Muscle layer of duodenum (tissue), 2 donors: ENCODE measurements around the gene DDX25.

ENCODE experiments used
- H3K27ac ChIP-seq: one replicate; pipeline ENCODE4 v1.7.0; 2013; ENCODE audit warnings: mild to moderate bottlenecking, low read length
- H3K27me3 ChIP-seq: one replicate; pipeline ENCODE4 v1.7.0; 2013; ENCODE audit warnings: low read depth, mild to moderate bottlenecking, control low read depth, low read length
- H3K36me3 ChIP-seq, 2 donors: one replicate each; pipeline ENCODE4 v1.7.0; 2013; ENCODE audit warnings: low read length in 2 of 2, control low read depth in 1 of 2, mild to moderate bottlenecking in 1 of 2; ENCODE audit not compliant: insufficient read depth in 2 of 2, control insufficient read depth in 1 of 2
- H3K4me1 ChIP-seq, 2 donors: one replicate each; pipeline ENCODE4 v1.7.0; 2013; ENCODE audit warnings: low read length in 2 of 2, mild to moderate bottlenecking in 2 of 2, control low read depth in 1 of 2, moderate library complexity in 1 of 2; ENCODE audit not compliant: insufficient read depth in 2 of 2, control insufficient read depth in 1 of 2
- H3K4me3 ChIP-seq, 2 donors: one replicate each; pipeline ENCODE4 v1.7.0; 2013; ENCODE audit warnings: low read length in 2 of 2, low read depth in 1 of 2, mild to moderate bottlenecking in 1 of 2
- H3K9me3 ChIP-seq, 2 donors: one replicate each; pipeline ENCODE4 v1.7.0; 2013; ENCODE audit warnings: low read length in 2 of 2, control low read depth in 1 of 2, mild to moderate bottlenecking in 1 of 2; ENCODE audit not compliant: control insufficient read depth in 1 of 2
- donor health status: healthy.

The DDX25 gene

GRCh38 chr11:125940145-125940544 lies 35.8 kb downstream of the DDX25 start:
- H3K27me3 ChIP-seq: no peaks in the 10 kb centered on the region
- no peaks in the 10 kb centered on the region for H3K36me3 ChIP-seq
- peaks cover 0 to 37% of the 10 kb centered on the region in 2 donors for H3K4me1 ChIP-seq
- H3K4me3 ChIP-seq: no peak overlapping the region
- H3K27ac ChIP-seq: no peak overlapping the region
- H3K9me3 ChIP-seq: no peaks in the 10 kb centered on the region

GRCh38 chr11:125941267-125941618 lies 36.9 kb downstream of the DDX25 start:
- H3K27me3 ChIP-seq: no peaks in the 10 kb centered on the region
- H3K27ac ChIP-seq: no peak overlapping the region
- no peak overlapping the region for H3K4me3 ChIP-seq
- H3K9me3 ChIP-seq: no peaks in the 10 kb centered on the region
- no peaks in the 10 kb centered on the region for H3K36me3 ChIP-seq
- peaks cover 0 to 29% of the 10 kb centered on the region in 2 donors for H3K4me1 ChIP-seq

GRCh38 chr11:125941619-125942611 lies 37.6 kb downstream of the DDX25 start:
- no peaks in the 10 kb centered on the region for H3K27me3 ChIP-seq
- no peak overlapping the region for H3K4me3 ChIP-seq
- no peaks in the 10 kb centered on the region for H3K36me3 ChIP-seq
- peaks cover 0 to 29% of the 10 kb centered on the region in 2 donors for H3K4me1 ChIP-seq
- no peaks in the 10 kb centered on the region for H3K9me3 ChIP-seq
- no peak overlapping the region for H3K27ac ChIP-seq

GRCh38 chr11:125942771-125943428 lies 38.6 kb downstream of the DDX25 start:
- Histone ChIP-seq H3K27ac (no peak overlapping the region), H3K4me1 (peaks cover 0 to 29% of the 10 kb centered on the region in 2 donors), H3K9me3 (no peaks in the 10 kb centered on the region), H3K27me3 (no peaks in the 10 kb centered on the region), H3K4me3 (no peak overlapping the region), H3K36me3 (no peaks in the 10 kb centered on the region)

GRCh38 chr11:125943661-125944349 lies 39.5 kb downstream of the DDX25 start:
- peaks cover 0 to 25% of the 10 kb centered on the region in 2 donors for H3K4me1 ChIP-seq
- H3K36me3 ChIP-seq: no peaks in the 10 kb centered on the region
- no peaks in the 10 kb centered on the region for H3K27me3 ChIP-seq
- H3K4me3 ChIP-seq: no peak overlapping the region
- no peaks in the 10 kb centered on the region for H3K9me3 ChIP-seq
- H3K27ac ChIP-seq: no peak overlapping the region

GRCh38 chr11:125944350-125945010 lies 40.2 kb downstream of the DDX25 start:
- no peaks in the 10 kb centered on the region for H3K9me3 ChIP-seq
- H3K27ac ChIP-seq: no peak overlapping the region
- peaks cover 0 to 18% of the 10 kb centered on the region in 2 donors for H3K4me1 ChIP-seq
- H3K27me3 ChIP-seq: no peaks in the 10 kb centered on the region
- no peak overlapping the region for H3K4me3 ChIP-seq
- no peaks in the 10 kb centered on the region for H3K36me3 ChIP-seq

GRCh38 chr11:125945011-125945796 lies 40.9 kb downstream of the DDX25 start:
- H3K36me3 ChIP-seq: no peaks in the 10 kb centered on the region
- no peak overlapping the region for H3K27ac ChIP-seq
- H3K4me1 ChIP-seq: peaks cover 0 to 16% of the 10 kb centered on the region in 2 donors
- no peaks in the 10 kb centered on the region for H3K9me3 ChIP-seq
- no peaks in the 10 kb centered on the region for H3K27me3 ChIP-seq
- no peak overlapping the region for H3K4me3 ChIP-seq

- H3K27ac ChIP-seq: no peak within 1 kb of the TSS
- H3K4me1 ChIP-seq: peaks cover 0 to 20% of the 10 kb centered on the region in 2 donors
- H3K36me3 ChIP-seq: no peaks in the 10 kb centered on the region
- H3K4me3 ChIP-seq: no peak within 1 kb of the TSS
- no peaks in the 10 kb centered on the region for H3K27me3 ChIP-seq
- H3K9me3 ChIP-seq: no peaks in the 10 kb centered on the region
Observed at GRCh38 chr11:125945797-125946520, 41.7 kb downstream of the DDX25 start, which contains the start of gene VSIG10L2. Gene VSIG10L2, plus strand, starts transcription at chr11:125946044. Its CDS starts 12 bp downstream, at chr11:125946056.

GRCh38 chr11:125946712-125947418 lies 42.6 kb downstream of the DDX25 start:
- H3K27ac ChIP-seq: no peak overlapping the region
- no peaks in the 10 kb centered on the region for H3K9me3 ChIP-seq
- no peaks in the 10 kb centered on the region for H3K27me3 ChIP-seq
- peaks cover 0 to 25% of the 10 kb centered on the region in 2 donors for H3K4me1 ChIP-seq
- no peak overlapping the region for H3K4me3 ChIP-seq
- no peaks in the 10 kb centered on the region for H3K36me3 ChIP-seq
